Measurements from ENCODE around the gene KAT8.
"Not testable (repeated sequence)": the region's sequence is repeated elsewhere in the genome, so short reads cannot be mapped to it uniquely, and the experiment has no call there.

The KAT8 gene

GRCh38 chr16:31084584-31085302, 32.7 kb upstream of the KAT8 start:
- DNase-seq, result no peak

DNA sequence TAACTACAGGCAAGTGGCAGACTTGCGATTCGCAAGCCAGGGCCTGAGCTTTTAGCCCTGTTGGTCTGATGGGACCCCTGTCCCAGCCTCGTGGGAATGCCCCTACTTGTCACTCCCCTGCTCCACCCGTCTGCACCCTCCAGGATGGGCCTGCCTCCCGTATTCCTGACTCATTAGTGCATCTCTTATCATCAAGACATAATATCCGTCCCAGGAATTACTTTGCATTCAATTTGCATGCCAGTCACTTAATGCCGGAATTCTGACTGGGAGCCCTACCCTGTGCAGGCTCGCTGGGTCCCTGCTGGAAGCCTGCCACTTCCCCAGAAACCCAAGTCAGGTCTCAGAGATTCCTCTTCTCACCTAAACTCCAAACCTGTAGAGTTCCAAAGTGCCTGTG, 32.1 kb upstream of the KAT8 start:
- DNase-seq, result no peak

DNA sequence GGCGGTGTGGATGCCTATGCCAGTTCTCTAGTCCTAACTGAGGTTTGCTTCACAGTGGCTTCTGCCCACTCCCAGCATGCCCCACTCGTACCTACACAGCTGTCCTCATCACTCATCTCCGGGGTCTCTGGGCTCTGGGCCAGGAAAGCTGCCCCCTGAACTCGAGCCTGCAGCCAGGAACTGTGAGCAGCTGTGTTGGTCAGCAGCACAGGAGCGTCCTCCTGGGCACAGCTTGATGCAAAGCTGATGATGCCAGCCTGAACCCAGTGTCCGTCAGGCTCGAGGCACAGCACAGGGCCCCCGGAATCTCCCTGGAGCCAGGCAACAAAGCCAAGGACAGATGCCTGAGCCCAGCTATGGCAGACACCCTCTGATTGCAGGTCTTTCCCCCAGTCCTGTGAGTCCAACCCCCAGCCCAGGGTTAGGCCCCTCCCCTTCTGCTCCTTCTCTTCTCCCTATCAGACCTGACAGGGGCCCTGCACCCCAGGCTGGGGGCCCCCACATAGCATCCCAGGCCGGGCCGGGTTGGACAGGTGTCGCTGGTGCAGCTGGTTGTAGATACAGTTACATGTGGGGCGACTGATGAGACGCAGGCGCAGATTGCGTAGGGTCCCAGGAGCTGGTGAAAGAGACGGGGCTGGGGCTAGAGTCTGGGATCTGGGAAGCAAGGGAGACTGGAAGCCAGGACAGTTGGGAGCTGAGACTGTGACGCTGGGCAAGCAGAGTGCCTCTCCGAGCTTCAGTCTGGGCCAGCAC, 31.4 kb upstream of the KAT8 start:
- DNase-seq, result no peak

- DNase-seq, result no peak
These were observed 30.9 kb upstream of the KAT8 start for GRCh38 chr16:31086629-31086906.

DNA sequence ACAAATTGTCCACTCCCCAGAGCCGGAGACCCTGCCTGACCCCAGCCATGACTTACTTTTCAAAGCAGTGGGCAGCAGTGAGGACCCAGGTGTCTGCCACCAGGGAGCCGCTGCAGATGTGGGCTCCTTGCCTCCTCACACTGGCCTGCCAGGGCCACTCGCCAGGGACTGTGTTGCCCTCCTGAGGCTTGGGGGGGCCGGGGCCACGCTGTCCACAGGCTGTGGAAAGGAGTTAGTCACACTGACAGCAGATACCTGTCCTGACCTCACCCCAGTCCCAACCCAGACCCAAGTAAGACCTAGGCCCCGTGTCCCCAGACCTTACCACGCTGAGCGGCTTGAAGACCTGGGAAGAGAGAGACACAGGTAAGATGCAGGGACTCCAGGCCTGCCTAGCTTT, 30.0 kb upstream of the KAT8 start:
- no peak for DNase-seq

- no peak for DNase-seq
These were observed 29.5 kb upstream of the KAT8 start for GRCh38 chr16:31087971-31088370.

DNA sequence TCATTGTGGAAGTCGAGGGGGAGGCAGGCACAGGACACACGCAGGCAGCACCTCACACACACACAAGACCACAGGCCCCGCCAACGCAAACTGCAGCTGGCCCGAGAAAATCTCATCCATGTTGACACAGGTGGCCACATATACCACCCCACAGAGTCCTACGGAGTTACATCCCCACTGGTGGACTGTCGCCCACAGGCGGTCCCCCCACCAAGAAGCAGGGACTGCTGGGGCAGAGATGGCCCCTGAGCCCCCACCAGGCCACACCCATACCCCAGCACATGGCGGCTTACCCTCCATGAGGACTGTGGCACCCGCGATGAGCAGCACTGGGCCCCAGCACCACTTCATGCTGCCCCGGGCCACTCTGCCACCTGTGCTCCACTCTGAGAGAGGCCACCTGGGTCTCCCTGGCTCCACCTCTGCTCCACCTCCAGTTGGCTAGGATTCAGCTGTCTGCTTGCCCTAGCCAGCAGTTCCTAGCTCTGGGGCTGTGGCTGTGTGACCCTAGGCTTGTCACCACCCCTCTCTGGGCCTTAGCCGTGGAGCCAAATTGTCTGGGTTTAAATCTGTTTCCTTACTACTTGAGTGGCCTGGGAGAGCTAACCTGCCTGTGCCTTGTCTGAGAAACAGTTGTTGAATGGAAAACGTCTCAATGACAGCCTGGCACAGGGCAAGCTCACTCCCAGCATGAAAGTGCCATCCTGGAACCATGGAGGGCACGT, 28.8 kb upstream of the KAT8 start, which contains the start of gene PRSS53:
Gene PRSS53 (minus strand): TSS at position 485 of the 725 bp plus-strand sequence. CDS start 134 bp downstream, at position 351.
- DNase-seq, result no peak

DNA sequence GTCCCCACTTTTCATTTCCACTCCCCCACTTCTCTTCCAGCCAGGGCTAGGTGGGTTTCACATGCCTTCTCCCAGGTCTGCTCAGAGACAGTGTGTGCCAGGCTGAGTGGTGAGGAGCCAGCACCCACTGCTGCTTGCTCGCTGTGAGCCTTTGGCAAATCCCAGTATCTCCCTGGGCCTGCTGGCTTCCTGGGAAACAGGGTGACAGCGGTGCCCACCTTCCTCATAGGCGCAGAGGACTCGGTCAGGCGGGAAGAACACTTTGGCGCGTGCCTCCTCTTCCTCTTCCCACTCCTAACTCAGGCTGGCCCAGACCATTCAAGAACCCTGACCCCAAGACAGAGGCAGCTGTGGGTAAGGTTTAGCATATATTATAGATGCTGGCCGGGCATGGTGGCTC, 28.3 kb upstream of the KAT8 start:
- DNase-seq, result no peak

DNA sequence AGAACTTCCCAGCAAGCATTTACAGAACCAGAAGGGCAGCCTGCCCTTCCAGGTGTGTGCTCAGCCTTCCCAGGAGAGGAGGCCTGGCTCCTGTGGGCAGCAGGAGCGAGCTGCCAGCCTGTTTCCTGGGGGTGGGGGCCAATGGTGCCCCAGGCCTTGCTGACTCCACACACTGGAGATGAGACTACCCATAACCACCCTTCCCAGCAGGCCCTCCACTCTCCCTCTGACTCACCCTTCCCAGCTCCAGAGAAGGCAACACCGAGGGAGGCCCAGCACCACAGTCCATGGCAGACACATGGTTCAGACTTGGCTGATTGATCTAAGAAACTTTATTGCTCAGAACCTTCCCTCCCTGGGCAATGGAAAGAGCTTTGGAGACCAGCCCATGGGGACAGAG, 26.9 kb upstream of the KAT8 start:
- no peak for DNase-seq

GRCh38 chr16:31092330-31092729, 25.1 kb upstream of the KAT8 start:
- DNase-seq, result no peak

GRCh38 chr16:31093132-31093703, 24.2 kb upstream of the KAT8 start:
- no peak for DNase-seq

DNA sequence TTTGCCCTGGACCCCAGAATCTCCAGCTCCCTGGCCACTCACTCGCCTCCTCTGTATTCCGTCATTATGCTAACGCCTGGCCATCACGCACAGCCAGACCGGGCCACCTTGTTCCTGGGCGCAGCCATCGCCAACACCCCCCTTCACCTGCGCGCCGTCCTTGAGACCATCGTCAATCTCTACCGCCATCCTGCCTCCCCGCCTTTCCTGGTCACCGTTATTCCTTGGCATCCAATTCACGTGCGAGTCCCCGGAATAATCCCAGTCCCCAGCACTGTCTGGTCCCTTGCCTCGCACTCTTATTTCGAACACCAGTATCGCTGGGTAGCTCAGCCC, 23.4 kb upstream of the KAT8 start:
- DNase-seq, result no peak

GRCh38 chr16:31094424-31095120, 22.9 kb upstream of the KAT8 start, which contains the start of gene VKORC1:
Gene VKORC1 (minus strand): TSS chr16:31094797. CDS start chr16:31094729, 68 bp downstream.
- peak; percentile 87 for DNase-seq

DNA sequence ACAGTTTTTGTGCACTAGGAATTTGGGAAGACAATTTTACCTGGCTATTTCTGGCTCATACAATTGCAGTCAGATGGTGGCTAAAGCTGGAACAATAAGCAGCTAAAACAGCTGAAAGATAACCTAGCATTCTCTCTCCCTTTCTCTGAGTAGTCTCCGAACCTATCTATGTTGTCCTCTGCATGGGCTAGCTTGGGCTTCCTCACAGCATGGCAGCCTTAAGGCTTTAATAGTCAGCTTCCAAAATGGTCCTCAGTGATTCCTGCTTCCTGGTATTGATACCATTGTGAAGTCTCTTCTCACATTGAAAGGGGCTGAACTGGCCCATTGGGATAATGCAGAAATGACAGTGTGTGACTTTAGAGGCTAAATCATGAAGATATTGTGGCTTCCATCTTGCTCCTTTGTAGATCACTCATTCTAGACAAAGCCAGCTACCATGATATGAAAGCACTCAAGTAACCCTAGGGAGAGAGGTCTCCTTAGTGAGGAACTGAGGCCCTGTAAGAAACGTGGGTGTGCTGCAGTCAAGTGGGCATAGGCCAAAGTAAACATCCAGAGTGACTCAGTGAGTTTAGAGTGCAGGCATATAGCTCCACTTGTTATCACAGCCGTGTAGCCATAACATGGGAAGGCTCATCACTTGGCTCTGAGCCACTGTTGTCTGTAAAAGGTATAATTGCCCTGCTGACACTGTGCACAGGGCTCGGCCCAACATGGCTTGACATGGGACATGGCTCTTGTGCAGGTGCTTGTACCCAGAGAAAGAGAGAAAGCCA, 17.4 kb upstream of the KAT8 start:
- no peak for DNase-seq

DNA sequence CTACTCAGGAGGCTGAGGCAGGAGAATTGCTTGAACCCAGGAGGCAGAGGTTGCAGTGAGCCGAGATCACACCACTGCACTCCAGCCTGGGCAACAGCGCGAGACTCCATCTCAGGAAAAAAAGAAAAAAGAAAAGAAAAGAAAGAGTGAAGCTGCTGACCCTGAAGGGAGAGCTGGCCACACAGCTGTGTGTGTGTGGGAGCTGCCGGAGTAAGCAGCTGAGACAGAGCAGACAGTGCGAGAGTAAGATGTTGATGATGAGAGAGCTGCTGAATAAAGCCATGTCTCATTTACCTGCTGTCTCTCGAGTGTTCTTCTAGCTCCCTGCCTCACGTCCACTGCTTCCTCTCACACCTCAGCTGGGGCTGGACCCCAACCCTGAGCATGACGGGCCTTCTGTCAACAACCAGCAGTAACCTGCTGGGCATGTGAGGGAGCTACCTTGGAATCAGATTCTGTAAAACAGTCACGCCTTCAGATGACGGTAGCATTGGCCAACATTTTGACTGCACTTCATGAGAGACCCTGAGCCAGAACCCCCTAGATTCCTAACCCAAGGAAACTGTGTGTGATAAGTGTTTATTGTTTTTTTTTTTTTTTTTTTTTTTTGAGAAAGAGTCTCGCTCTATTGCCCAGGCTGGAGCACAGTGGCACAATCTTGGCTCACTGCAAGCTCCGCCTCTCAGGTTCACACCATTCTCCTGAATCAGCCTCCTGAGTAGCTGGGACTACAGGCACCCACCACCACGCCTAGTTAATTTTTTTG, 16.4 kb upstream of the KAT8 start:
- not testable (repeated sequence) for DNase-seq

DNA sequence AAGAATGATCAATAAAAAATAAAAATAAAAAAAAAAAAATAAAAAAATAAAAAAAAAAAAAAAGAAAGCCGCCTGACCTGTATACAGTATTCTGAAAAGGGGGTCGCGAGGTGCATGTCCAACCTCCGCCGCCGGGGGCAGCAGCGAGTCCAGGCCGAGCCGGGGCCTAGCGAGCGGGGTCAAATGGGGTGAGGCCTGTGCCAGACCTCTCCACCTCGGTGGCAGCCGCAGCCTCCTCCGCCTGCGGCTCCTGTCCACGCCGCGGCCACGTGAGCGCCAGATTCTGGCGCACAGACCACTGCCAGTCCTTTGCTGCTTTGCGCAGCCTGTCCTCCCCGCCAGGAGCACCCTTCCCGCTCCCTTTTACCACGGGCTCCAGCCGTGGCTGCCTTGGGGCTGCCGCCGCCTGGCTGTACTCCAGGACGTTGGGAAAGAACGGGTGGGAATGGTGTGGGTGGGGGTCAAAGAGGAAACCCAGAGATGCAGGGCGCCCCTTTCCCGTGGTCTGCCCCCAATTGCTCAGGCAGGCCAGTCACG, 11.7 kb upstream of the KAT8 start:
- DNase-seq, result peak; percentile 83

- DNase-seq, result no peak
These were observed 10.7 kb upstream of the KAT8 start for GRCh38 chr16:31106509-31107464.

- DNase-seq, result no peak
These were observed 10.0 kb upstream of the KAT8 start for GRCh38 chr16:31107465-31107867.

- DNase-seq, result peak; percentile 62
These were observed 9.2 kb upstream of the KAT8 start, which contains the start of gene BCKDK for GRCh38 chr16:31108035-31108793. Gene BCKDK (plus strand): TSS chr16:31108386. CDS start chr16:31109224, 838 bp downstream.
